GM19035 (cell line): ENCODE data around the gene IL22RA2.
A peak's percentile ranks its signal among the peaks of the same experiment; 100 is the strongest.
"Not testable (repeated sequence)": the region's sequence is repeated elsewhere in the genome, so short reads cannot be mapped to it uniquely, and the experiment has no call there.

Experiments used
- ATAC-seq: cut with Tn5 transposase; IDR thresholded peaks from one replicate; pipeline ENCODE4 v1.9.1; 2021; ENCODE audit not compliant: unreplicated experiment

IL22RA2 gene

DNA sequence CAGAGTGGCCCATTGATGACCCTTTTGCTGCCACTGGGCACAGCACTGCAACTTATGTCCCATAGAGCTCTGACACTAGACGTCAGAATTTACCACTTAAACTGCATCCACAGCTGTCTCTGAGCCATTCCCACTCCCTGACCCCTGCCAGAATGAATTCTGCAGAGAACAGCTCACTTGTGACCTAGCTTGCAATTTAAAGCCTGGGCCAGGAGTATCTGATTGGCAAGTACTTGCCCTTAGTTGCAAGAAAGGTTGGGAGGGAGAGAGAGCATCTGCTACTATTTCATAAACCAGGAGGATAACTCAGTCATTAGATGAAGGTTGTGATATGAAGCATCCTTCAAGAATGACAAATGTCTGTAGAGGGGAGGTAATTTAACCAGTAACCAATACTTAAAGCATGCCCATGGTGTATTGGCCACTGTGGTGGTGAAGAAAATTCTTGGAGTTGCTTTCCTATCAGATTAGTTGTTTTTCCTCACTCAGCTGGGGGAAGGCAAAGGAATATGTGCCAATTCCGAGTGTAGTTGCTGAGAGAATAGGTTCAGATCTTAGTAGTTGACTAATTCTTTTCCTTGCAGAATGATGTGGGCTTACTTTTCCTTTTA is 46.5 kb downstream of the IL22RA2 start:
- no peak for ATAC-seq

- ATAC-seq, result no peak
Observed at GRCh38 chr6:137123078-137123477, 50.4 kb downstream of the IL22RA2 start.

- peak; percentile 51 for ATAC-seq
Observed at GRCh38 chr6:137122612-137123011, 50.8 kb downstream of the IL22RA2 start.

DNA sequence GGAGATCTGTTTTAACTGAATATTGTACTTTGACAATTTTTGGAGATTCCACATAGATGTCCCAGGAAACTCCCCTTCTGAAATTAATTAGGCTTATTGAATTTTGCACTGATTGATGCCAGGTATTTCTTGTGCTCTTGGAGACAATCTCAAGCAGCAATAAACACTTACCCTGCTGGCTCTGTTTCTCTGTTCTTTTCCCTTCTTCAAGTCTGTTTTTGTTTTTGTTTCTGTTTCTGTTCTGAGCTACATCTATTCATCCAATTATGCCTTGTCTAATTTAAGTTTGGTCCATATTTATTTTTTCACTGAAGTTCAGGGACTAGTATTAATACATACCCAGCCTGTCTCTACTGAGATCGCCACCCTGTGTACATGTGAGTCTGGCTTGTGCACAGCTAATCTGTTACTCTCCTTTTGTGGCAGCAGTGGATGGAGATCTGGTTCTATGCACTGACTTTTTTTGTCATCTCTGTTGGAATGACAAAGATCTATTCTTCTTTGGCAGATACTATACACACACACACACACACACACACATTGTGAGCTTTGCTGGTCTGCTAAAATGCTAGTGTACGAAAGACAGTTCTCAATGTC is 51.9 kb downstream of the IL22RA2 start:
- ATAC-seq, result no peak

GRCh38 chr6:137120748-137121147 is 52.7 kb downstream of the IL22RA2 start:
- ATAC-seq, result no peak

DNA sequence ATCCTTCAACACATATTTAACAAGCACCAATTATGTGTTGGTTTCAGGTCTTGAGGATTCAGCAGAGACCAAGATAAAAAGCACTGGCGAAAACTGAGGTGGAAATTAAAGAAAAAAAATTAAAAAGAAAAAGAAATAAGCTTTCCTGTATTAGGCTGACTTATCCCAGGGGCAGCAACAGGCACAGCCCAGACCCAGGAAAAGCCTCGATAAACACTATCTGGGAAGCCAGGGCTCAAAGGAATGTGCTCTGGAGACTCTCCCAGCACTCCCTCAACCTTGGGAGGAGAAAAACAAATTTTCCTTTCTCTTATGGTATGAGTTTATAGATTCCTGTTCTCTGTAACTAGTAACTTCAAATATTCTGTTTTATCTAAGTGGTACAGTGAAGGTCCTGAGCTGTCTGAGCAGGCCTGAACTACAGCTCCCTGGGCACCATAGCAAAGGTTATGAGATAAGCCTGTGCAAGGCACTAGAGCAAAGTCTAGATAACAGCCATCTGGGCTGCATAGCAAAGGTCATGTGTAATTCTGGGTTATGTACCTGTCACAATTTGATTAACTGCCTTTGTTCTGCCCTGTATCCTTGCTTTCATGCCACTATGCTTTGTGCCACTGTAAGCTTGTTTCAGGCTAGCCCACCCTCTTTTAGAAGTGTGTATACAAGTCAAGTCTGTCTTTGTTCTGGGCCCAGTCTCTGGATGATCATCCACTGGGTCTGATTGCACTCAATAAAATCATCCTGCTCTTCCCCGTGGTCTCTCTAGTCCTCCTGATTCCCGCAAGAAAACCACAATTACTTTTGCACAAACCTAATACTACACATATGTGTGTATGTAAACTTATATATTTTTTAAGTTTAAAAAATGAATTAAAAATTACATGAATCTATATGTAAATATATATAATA is 54.0 kb downstream of the IL22RA2 start:
- no peak for ATAC-seq

GRCh38 chr6:137117581-137117980 is 55.9 kb downstream of the IL22RA2 start:
- no peak for ATAC-seq

- ATAC-seq, result no peak
Observed at GRCh38 chr6:137116807-137117206, 56.6 kb downstream of the IL22RA2 start.

- ATAC-seq, result no peak
Observed at GRCh38 chr6:137115658-137116057, 57.8 kb downstream of the IL22RA2 start.

- no peak for ATAC-seq
Observed at GRCh38 chr6:137112067-137112355, 61.4 kb downstream of the IL22RA2 start.

DNA sequence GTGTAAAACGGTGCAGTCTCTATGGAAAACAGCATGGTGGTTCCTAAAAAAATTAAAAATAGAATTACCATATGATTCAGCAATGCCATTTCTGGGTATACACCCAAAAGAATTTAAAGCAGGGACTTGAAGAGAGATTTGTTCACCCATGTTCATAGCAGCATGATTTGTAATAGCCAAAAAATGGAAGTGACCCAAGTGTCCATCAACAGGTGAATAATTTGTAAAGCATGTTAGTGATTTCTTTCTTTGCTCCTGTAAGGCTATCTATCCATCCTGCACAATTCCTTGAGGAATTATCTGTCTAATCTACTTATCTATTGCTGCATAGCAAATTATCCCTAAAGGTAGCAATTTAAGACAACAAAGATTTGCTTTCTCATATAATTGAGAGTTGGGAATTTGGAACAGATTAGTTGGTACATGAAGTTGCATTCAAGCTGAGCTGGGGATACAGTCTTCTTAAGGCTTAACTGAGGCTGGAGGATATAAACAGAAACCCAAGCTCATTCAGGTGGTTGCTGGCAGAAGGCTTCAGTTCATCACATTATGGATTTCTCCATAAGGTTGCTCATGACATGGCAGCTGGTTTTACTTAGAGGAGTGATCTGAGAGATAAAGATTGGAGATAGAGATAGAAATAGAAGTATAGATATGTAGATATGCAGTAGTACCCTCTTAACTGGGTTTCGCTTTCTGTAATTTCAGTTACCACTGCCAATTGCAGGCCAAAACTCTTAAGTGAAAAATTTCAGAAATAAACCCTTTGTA is 62.0 kb downstream of the IL22RA2 start:
- ATAC-seq, result no peak

GRCh38 chr6:137107767-137108105 is 65.7 kb downstream of the IL22RA2 start:
- ATAC-seq, result no peak

GRCh38 chr6:137107047-137107766 is 66.2 kb downstream of the IL22RA2 start:
- ATAC-seq, result not testable (repeated sequence)

GRCh38 chr6:137106183-137106582 is 67.3 kb downstream of the IL22RA2 start:
- no peak for ATAC-seq

GRCh38 chr6:137105375-137105774 is 68.1 kb downstream of the IL22RA2 start:
- no peak for ATAC-seq

GRCh38 chr6:137104926-137105325 is 68.5 kb downstream of the IL22RA2 start:
- ATAC-seq, result no peak

DNA sequence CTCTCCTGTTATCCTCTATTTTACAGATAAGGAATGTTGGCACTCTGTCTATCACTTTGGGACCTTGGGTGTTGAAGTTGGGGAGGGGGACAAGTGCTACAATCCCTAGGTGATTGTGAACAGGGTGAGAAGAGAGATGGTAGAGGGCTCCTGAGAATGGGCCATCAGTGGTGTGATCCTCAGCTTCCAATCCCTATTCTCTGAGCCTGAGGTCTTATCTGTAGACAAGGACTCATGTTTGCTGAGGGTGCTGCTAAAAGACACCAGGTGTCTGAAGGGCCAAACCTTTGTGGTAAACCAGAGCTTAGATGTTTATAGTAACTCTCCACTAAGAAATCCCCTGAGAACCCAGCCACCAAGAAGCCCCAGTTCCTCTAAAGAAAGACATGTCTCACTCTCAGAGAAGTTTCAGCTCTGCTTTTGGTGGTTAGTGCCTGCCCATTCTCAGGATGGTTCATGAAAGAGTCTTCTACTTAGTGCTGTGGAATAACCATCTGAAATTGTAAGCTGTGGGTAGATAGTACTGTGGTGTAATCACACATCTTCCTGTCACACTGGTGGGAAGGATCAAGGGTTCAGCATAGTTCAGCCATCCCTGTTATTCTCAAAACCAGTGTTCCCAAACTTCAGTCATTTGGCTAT is 70.5 kb downstream of the IL22RA2 start:
- ATAC-seq, result peak; percentile 90

DNA sequence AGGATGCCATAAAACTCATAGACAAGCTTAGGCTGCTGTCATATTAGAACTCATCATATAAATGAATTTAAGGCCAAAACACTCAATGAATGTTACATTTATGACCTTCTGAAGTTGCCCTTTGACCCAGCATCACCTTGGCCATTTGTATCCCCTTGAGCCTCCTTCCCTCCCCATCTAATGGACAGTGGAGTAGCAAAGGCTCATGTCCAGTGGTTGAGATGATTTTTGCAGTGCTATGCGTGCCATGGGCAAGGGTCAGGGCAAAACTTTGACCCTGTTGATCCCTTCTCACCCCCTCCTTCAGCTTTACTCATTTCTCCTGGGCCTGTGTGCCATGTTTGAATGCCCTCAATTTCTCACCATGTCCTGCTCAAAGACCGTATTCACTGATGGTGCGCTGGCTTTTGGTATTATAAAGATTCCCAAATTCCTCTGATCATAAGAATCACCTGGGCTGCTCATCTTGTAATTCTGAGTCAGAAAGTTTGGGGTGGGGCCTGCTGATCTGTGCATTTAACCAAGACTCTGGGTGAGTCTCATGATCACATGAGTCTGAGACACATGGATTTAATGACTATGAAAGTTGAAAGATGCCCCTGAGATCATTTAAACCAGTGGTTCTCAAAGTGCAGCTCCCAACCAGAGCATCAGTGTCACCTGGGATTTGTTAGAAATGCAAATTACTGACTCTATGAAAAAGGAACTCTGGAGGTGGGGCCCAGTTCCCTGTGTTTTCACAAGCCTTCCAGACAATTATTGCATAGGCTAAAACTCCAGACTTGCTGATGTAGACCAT is 71.2 kb downstream of the IL22RA2 start:
- ATAC-seq, result peak; percentile 17

GRCh38 chr6:137099689-137100403 is 73.6 kb downstream of the IL22RA2 start:
- no peak for ATAC-seq
